ENCODE results near the gene ACTR3C.
"Not testable (repeated sequence)": the region's sequence is repeated elsewhere in the genome, so short reads cannot be mapped to it uniquely, and the experiment has no call there.

DNA sequence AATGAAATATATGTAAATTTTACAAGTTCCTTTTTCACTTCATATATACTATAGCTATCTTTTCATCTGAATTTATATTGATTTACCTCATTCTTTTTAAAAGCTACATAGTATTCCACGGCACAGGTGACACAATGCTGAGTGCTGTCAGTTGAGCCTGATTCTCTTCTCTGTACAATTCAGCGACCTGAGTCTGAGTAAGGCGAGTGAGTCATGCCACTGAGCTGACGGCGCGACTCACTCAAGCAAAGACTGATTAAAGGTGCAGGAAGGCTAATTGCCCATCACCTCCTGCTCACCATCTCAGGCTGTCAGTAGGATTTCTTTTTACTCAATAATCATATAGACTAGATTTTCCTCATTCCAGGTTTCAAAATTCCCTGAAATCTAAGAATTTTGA is 39.7 kb downstream of the ACTR3C start:
- TF ChIP-seq, protein P1, sequence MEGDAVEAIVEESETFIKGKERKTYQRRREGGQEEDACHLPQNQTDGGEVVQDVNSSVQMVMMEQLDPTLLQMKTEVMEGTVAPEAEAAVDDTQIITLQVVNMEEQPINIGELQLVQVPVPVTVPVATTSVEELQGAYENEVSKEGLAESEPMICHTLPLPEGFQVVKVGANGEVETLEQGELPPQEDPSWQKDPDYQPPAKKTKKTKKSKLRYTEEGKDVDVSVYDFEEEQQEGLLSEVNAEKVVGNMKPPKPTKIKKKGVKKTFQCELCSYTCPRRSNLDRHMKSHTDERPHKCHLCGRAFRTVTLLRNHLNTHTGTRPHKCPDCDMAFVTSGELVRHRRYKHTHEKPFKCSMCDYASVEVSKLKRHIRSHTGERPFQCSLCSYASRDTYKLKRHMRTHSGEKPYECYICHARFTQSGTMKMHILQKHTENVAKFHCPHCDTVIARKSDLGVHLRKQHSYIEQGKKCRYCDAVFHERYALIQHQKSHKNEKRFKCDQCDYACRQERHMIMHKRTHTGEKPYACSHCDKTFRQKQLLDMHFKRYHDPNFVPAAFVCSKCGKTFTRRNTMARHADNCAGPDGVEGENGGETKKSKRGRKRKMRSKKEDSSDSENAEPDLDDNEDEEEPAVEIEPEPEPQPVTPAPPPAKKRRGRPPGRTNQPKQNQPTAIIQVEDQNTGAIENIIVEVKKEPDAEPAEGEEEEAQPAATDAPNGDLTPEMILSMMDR (IDR thresholded peaks at IDR 0.05; ENCODE audit: low read depth, low read length): not testable (repeated sequence)
- TF ChIP-seq EZH2phosphoT487 (IDR thresholded peaks at IDR 0.05; ENCODE audit: low read depth): not testable (repeated sequence)
